HCT116 (cell line): Measurements from ENCODE around the gene CSF1R. TPM values are rescaled to one million over a fixed set of nuclear protein-coding genes. Genes with fewer than 3 reads are reported as not detected.

Source experiments
- ATAC-seq: fragments of 200-7000 bp; cut with Tn5 transposase; 2 replicates; pipeline ENCODE4 v1.9.1; 2020; ENCODE audit warnings: mild to moderate bottlenecking, moderate library complexity
- BruUV-seq: library from RNA; stranded (reverse); fragments of 400-500 nt; replicated peaks from 2 replicates; lab custom pipeline; 2021; lab: Mats Ljungman, UMichigan
- CTCF ChIA-PET: fragments of 300-600 bp; sonication (Branson Sonifier 250); formaldehyde crosslinking; loops from one replicate; lab custom pipeline; 2021; ENCODE audit warnings: antibody characterized with exemption; lab: Charles Lee
- POLR2A ChIA-PET: fragments of 300-600, 350-600 bp; sonication (Branson Sonifier 250); formaldehyde crosslinking; loops from one replicate; lab custom pipeline; 2021; ENCODE audit warnings: antibody characterized with exemption; lab: Charles Lee
- RAD21 ChIA-PET, 2 experiments: fragments of 300-600 bp; sonication (Branson Sonifier 250); formaldehyde crosslinking; loops; one replicate each; lab custom pipeline; 2023; ENCODE audit warnings: low total read pairs in 2 of 2; ENCODE audit not compliant: uncharacterized antibody in 2 of 2, unreplicated experiment in 2 of 2, low non-redundant PET in 1 of 2; lab: Charles Lee
- DNase-seq: peaks from one replicate; pipeline ENCODE4 v3.0.0-alpha.2; 2010; ENCODE audit warnings: low read depth, low spot score
- H2AFZ ChIP-seq: fragments of 200-600 bp; shearing (Covaris generic), sonication (generic); 2 replicates; pipeline ENCODE4 v1.6.1; 2017; ENCODE audit warnings: low read depth, mixed run types, mixed read lengths, antibody characterized with exemption, low read length; ENCODE audit not compliant: poor library complexity, severe bottlenecking
- H3K27ac ChIP-seq: 2 replicates; pipeline ENCODE4 v1.5.1; 2012; ENCODE audit warnings: low read depth, low read length
- H3K27me3 ChIP-seq: fragments of 200-600 bp; sonication (generic); 2 replicates; pipeline ENCODE4 v1.6.1; 2016; ENCODE audit warnings: mixed run types, low read length, mixed read lengths; ENCODE audit not compliant: insufficient read depth
- H3K36me3 ChIP-seq, 2 experiments: fragments of 200-500 bp in 1 of 2; fragments of 200-600 bp in 1 of 2; sonication (Bioruptor generic) in 1 of 2; sonication (generic) in 1 of 2; 2 replicates each; pipeline versions ENCODE4 v1.5.1 to v1.6.1; 2014 to 2016; ENCODE audit warnings: low read length in 2 of 2, inconsistent platforms in 1 of 2, mixed read lengths in 1 of 2, mixed run types in 1 of 2; ENCODE audit not compliant: insufficient read depth in 2 of 2, control insufficient read depth in 1 of 2
- H3K4me1 ChIP-seq, 2 experiments: fragments of 200-600 bp in 1 of 2; sonication (generic) in 1 of 2; 2 replicates each; pipeline versions ENCODE4 v1.5.1 to v1.6.1; 2012 to 2017; ENCODE audit warnings: low read length in 2 of 2, inconsistent platforms in 1 of 2, mild to moderate bottlenecking in 1 of 2, mixed read lengths in 1 of 2, mixed run types in 1 of 2, moderate library complexity in 1 of 2; ENCODE audit not compliant: insufficient read depth in 2 of 2, control insufficient read depth in 1 of 2
- H3K4me2 ChIP-seq: fragments of 200-600 bp; sonication (generic); 2 replicates; pipeline ENCODE4 v1.6.1; 2017; ENCODE audit warnings: mixed run types, low read length, mixed read lengths
- H3K4me3 ChIP-seq, 2 experiments: fragments of 200-600 bp in 1 of 2; sonication (generic) in 1 of 2; replicated peaks in 1 of 2; 2 replicates each; pipeline ENCODE4 v1.5.1; 2011 to 2016; ENCODE audit warnings: low read length in 2 of 2, control low read depth in 1 of 2, low read depth in 1 of 2, mild to moderate bottlenecking in 1 of 2, mixed read lengths in 1 of 2, mixed run types in 1 of 2
- H3K79me2 ChIP-seq: fragments of 200-600 bp; sonication (generic); 2 replicates; pipeline ENCODE4 v1.6.1; 2017; ENCODE audit warnings: mild to moderate bottlenecking, mixed run types, low read length, moderate library complexity, mixed read lengths; ENCODE audit not compliant: insufficient read depth
- H3K9ac ChIP-seq: fragments of 200-600 bp; sonication (generic); 2 replicates; pipeline ENCODE4 v1.6.1; 2016; ENCODE audit warnings: low read length, mixed read lengths
- H3K9me2 ChIP-seq: fragments of 200-600 bp; sonication (generic), shearing (Covaris generic); 2 replicates; pipeline ENCODE4 v1.6.1; 2017; ENCODE audit warnings: mixed run types, mild to moderate bottlenecking, moderate library complexity; ENCODE audit not compliant: insufficient read depth
- H3K9me3 ChIP-seq, 2 experiments: fragments of 200-500 bp in 1 of 2; fragments of 200-600 bp in 1 of 2; sonication (Bioruptor generic) in 1 of 2; sonication (generic) in 1 of 2; 2 replicates each; pipeline ENCODE4 v1.6.1; 2014 to 2017; ENCODE audit warnings: low read length in 2 of 2, mixed read lengths in 2 of 2, inconsistent platforms in 1 of 2, low read depth in 1 of 2, mild to moderate bottlenecking in 1 of 2, mixed run types in 1 of 2, moderate library complexity in 1 of 2; ENCODE audit not compliant: control insufficient read depth in 1 of 2, insufficient read depth in 1 of 2
- H4K20me1 ChIP-seq: fragments of 200-600 bp; sonication (generic), shearing (Covaris generic); 2 replicates; pipeline ENCODE4 v1.6.1; 2017; ENCODE audit warnings: mixed run types, mild to moderate bottlenecking, moderate library complexity; ENCODE audit not compliant: insufficient read depth
- EGR1 ChIP-seq: IDR thresholded peaks from 2 replicates; pipeline ENCODE4 v1.6.1; 2012; ENCODE audit warnings: low read depth
- EZH2 ChIP-seq: fragments of 200-600 bp; sonication (generic); IDR thresholded peaks from 2 replicates; pipeline ENCODE4 v1.6.1; 2017; ENCODE audit warnings: antibody characterized with exemption, mixed run types
- EZH2phosphoT487 ChIP-seq: fragments of 200-600 bp; IDR thresholded peaks from 2 replicates; pipeline ENCODE4 v1.6.1; 2018; ENCODE audit warnings: antibody characterized with exemption, borderline replicate concordance
- JUND ChIP-seq: IDR thresholded peaks from 2 replicates; pipeline ENCODE4 v1.6.1; 2012
- POLR2A ChIP-seq: IDR thresholded peaks from 2 replicates; pipeline ENCODE4 v1.7.0; 2011; ENCODE audit warnings: borderline replicate concordance; ENCODE audit not compliant: insufficient read depth, insufficient read length; ENCODE audit errors: extremely low read depth
- SIN3A ChIP-seq: IDR thresholded peaks from 2 replicates; pipeline ENCODE4 v1.6.1; 2012; ENCODE audit warnings: low read depth
- SRF ChIP-seq: IDR thresholded peaks from 2 replicates; pipeline ENCODE4 v1.6.1; 2012; ENCODE audit warnings: low read depth
- TCF7L2 ChIP-seq: IDR thresholded peaks from 2 replicates; pipeline ENCODE4 v1.7.0; 2011; ENCODE audit warnings: borderline replicate concordance, inconsistent platforms; ENCODE audit not compliant: insufficient read depth, insufficient read length; ENCODE audit errors: extremely low read depth
- YY1 ChIP-seq: IDR thresholded peaks from 2 replicates; pipeline ENCODE4 v1.6.1; 2011; ENCODE audit warnings: low read length, low read depth, moderate library complexity, mild to moderate bottlenecking; ENCODE audit not compliant: insufficient replicate concordance; ENCODE audit errors: extremely low read depth
- ZBTB33 ChIP-seq: IDR thresholded peaks from 2 replicates; pipeline ENCODE4 v1.6.1; 2011; ENCODE audit warnings: mild to moderate bottlenecking, low read length, moderate library complexity; ENCODE audit not compliant: insufficient replicate concordance; ENCODE audit errors: extremely low read depth
- ZFX ChIP-seq: fragments of 450-650 bp; IDR thresholded peaks from 2 replicates; pipeline ENCODE4 v1.6.1; 2017
- intact Hi-C: fragments of 100-400 bp; cut with micrococcal nuclease; formaldehyde crosslinking; loops from 2 replicates; pipeline ENCODE4 v1.10.0; 2022
- total RNA-seq: library from RNA; stranded (reverse); gene quantifications from one replicate; pipeline ENCODE4 v1.2.1, GENCODE V29; 2021; ENCODE audit not compliant: unreplicated experiment

The CSF1R gene
- total RNA-seq, 1 experiment from 2014 or later: 0.17 TPM

- no TSS peak for BruUV-seq
- Histone ChIP-seq H3K4me2 (peak overlapping the region; percentile 4; the same call in 1 of the 2 replicates), H3K27ac (no peak overlapping the region), H3K9me3 (no peaks in the 10 kb centered on the region), H3K36me3 (peaks cover 36 to 46% of the 10 kb centered on the region in 2 experiments; a peak in 3 of 4 replicates)
- RAD21 ChIA-PET: no interaction called here
- TF ChIP-seq POLR2A (no peak), SRF (no peak), ZFX (no peak), SIN3A (no peak), EZH2 (no peak), EGR1 (no peak), YY1 (no peak), JUND (no peak), TCF7L2 (no peak), EZH2phosphoT487 (no peak), ZBTB33 (no peak)
- TF ChIP-seq, all 23 proteins: peak for 0
- H3K27me3 ChIP-seq: no peaks in the 10 kb centered on the region
- H3K79me2 ChIP-seq: no peaks in the 10 kb centered on the region
- DNase-seq (no peak), ATAC-seq (no peak)
- no peak overlapping the region for H2AFZ ChIP-seq
- H3K9ac ChIP-seq: no peak overlapping the region
- H3K4me3 ChIP-seq: no peak overlapping the region
- ChIA-PET CTCF (no interaction called here), POLR2A (no interaction called here)
- H3K9me2 ChIP-seq: no peaks in the 10 kb centered on the region
- no peaks in the 10 kb centered on the region for H4K20me1 ChIP-seq
- intact Hi-C loops: no loop called here
- H3K4me1 ChIP-seq: peaks cover 0 to 34% of the 10 kb centered on the region in 2 experiments; a peak in 2 of 4 replicates
These were observed 34.0 kb downstream of the CSF1R start for GRCh38 chr5:150052226-150052955.
